Cardiac muscle cell (in vitro differentiated cells and primary cell): ENCODE results near the gene KIAA0930. TPM values are rescaled to one million over a fixed set of nuclear protein-coding genes. Genes with fewer than 3 reads are reported as not detected.

Experiments
- DNase-seq, 2 donors: peaks; one replicate each; pipeline versions ENCODE4 v3.0.0 to v3.0.0-alpha.2; 2010 to 2017; ENCODE audit warnings: low read depth in 1 of 2, low spot score in 1 of 2
- H3K27ac ChIP-seq: fragments of 200-600 bp; sonication (generic); 2 replicates; pipeline ENCODE4 v1.5.1; 2016
- H3K27me3 ChIP-seq: fragments of 200-600 bp; sonication (generic); 2 replicates; pipeline ENCODE4 v1.6.0; 2016; ENCODE audit warnings: control low read depth
- H3K36me3 ChIP-seq: fragments of 200-600 bp; sonication (generic); 2 replicates; pipeline ENCODE4 v1.5.1; 2016; ENCODE audit warnings: control low read depth
- H3K4me1 ChIP-seq: fragments of 200-600 bp; sonication (generic); 2 replicates; pipeline ENCODE4 v1.8.1; 2017; ENCODE audit warnings: low read depth, mild to moderate bottlenecking, mixed run types
- H3K4me3 ChIP-seq: fragments of 200-600 bp; sonication (generic); 2 replicates; pipeline ENCODE4 v1.5.1; 2016; ENCODE audit warnings: mild to moderate bottlenecking
- H3K9me3 ChIP-seq: fragments of 200-600 bp; sonication (generic); 2 replicates; pipeline ENCODE4 v1.5.1; 2017; ENCODE audit warnings: low read depth, mild to moderate bottlenecking, control low read depth
- CTCF ChIP-seq: IDR thresholded peaks from 2 replicates; pipeline ENCODE4 v1.5.1; 2012; ENCODE audit warnings: low read depth, mild to moderate bottlenecking, low read length
- polyA plus RNA-seq: library from polyadenylated mRNA; unstranded; fragments of >200 nt; fragmentation: Nextera tagmentation; extraction: Ambion mirVana; gene quantifications from 2 replicates; pipeline ENCODE4 v1.2.1, GENCODE V29; 2016
- total RNA-seq: library from RNA; depleted of rRNA; stranded (reverse); fragments of >200 nt; gene quantifications from 2 replicates; pipeline ENCODE4 v1.2.3, GENCODE V29; 2016

KIAA0930 gene
- total and polyA plus RNA-seq, 2 experiments from 2014 or later, result 11.8 to 12.7 TPM

- H3K36me3 ChIP-seq, result no peaks in the 10 kb centered on the region
- peaks cover 15% of the 10 kb centered on the region for H3K27me3 ChIP-seq
- peaks cover 5% of the 10 kb centered on the region for H3K4me1 ChIP-seq
- H3K9me3 ChIP-seq, result no peaks in the 10 kb centered on the region
- peak overlapping the region; percentile 40 for H3K4me3 ChIP-seq
- no peak for DNase-seq
- no peak for TF ChIP-seq CTCF
- H3K27ac ChIP-seq, result no peak overlapping the region
These were observed 1.0 kb downstream of the KIAA0930 start for GRCh38 chr22:45239681-45240051.

DNA sequence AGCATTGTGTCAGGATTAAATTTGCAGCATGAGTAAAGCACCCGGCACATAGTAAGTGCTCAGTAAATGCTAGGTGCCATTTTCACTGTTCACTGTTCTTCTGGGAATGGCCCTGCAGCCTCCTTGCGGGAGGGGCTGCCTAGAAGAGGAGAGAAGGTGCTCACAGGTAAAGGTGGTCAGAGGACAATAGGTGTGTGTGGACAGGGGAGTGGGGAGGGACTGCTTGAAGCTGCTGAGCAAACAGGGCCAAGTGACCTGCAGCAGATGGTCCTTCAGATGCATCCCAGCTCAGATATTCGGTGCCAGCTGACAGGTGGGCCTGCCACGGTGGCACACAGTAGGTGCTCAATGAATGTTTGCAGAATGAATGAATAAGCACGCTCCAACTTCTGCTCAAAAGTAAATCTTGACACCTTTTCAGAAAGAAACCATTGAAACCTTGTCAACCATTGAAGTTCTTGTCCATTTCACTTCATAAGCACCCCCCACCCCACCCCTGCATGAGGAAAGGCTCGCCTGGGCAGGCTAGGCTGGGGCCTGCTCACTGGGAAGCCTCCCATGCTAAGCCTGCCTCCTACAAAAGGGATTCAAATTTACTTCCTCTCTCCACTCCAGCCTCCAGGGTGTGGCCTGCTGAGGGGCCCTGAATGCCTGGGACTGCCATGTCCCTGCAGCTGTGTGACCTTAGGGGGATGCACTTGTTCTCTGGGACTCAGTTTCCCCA lies 1.6 kb downstream of the KIAA0930 start:
- no peaks in the 10 kb centered on the region for H3K9me3 ChIP-seq
- TF ChIP-seq CTCF, result no peak
- H3K4me3 ChIP-seq, result no peak overlapping the region
- H3K27me3 ChIP-seq, result peaks cover 15% of the 10 kb centered on the region
- no peaks in the 10 kb centered on the region for H3K36me3 ChIP-seq
- peaks cover 5% of the 10 kb centered on the region for H3K4me1 ChIP-seq
- H3K27ac ChIP-seq, result no peak overlapping the region
- no peak for DNase-seq

DNA sequence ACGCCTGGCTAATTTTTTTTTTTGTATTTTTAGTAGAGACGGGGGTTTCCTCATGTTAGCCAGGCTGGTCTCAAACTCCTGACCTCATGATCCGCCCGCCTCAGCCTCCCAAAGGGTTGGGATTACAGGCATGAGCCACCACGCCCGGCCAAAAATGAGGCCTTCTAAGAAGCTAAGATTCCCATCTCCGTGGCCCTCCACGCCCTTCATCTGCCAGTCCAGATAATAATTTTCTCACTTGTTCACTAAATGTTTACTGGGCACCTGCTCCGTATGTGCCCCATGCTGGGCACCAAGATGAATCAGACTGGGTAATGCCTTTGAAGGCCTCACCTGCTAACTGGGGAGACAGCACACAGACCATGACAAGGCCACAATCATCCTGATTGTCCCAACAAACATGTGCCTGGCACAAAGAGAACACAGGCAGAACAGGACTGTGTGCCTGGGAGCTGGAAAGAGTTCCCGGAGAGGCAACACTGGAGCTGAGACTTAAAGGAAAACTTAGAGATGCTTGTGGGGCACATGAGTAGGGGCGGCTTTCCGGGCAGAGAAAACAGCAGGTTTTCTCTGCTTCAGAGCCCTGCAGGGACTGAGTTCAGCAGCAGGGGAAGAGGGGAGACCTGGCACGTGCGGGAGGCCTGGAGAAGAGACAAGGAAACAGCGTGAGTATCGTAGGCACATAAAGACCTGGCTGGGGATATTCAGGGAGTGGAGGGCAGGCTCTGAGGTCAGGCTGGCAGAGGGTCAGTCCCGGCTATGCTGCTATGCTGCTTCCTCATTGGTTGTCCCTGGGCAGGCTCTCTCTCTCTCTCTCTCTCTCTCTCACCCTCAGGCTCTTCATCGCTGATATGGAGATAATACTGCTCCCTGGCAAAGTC lies 2.4 kb downstream of the KIAA0930 start:
- no peak for DNase-seq
- TF ChIP-seq CTCF, result no peak
- Histone ChIP-seq H3K36me3 (no peaks in the 10 kb centered on the region), H3K27me3 (peaks cover 15% of the 10 kb centered on the region), H3K9me3 (no peaks in the 10 kb centered on the region), H3K4me1 (peaks cover 5% of the 10 kb centered on the region), H3K27ac (no peak overlapping the region), H3K4me3 (no peak overlapping the region)

DNA sequence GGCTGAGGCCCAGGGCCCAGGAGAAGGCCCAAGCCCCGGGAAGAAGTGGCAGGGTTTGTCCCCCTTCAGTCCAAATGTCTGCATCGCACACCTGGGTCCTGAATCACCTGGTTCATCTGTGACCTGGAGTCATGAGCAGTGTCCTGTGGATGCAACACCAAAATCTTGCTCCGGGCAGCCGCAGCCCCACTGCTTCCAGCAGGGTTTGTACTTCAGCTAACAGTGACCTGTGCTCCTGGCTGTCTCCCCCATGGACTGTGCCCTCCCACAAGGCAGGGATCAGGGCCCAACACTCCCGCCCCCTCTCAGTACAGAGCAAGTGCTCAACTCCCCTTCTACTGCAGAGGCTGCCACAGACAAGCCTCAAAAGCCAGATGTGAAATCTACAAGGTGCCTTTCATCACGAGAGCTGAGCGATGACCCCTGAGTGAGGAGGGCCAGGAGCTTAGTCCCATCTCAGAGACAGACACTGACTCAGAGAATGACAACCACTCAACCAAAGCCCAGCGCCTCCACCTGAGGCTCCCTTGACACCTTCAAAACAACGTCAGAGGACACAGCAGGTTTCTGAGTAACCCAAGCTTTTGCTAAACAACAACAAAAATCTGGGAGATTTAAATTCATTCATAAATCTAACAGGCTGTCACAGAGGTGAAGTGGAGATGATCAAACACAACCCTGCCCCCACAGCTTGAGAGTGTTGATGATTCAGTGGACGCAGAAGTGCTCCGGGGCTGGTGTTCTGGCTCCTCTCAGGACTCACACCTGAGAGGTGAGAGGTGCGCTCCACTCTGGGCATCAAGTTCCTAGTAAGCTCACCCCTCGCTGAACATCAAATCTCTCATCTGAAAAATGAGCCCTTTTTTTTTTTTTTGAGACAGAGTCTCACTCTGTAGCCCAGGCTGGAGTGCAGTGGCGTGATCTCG lies 3.4 kb downstream of the KIAA0930 start:
- no peak for DNase-seq
- Histone ChIP-seq H3K4me3 (no peak overlapping the region), H3K27ac (no peak overlapping the region), H3K27me3 (peaks cover 15% of the 10 kb centered on the region), H3K9me3 (no peaks in the 10 kb centered on the region), H3K4me1 (peaks cover 5% of the 10 kb centered on the region), H3K36me3 (no peaks in the 10 kb centered on the region)
- no peak for TF ChIP-seq CTCF

DNA sequence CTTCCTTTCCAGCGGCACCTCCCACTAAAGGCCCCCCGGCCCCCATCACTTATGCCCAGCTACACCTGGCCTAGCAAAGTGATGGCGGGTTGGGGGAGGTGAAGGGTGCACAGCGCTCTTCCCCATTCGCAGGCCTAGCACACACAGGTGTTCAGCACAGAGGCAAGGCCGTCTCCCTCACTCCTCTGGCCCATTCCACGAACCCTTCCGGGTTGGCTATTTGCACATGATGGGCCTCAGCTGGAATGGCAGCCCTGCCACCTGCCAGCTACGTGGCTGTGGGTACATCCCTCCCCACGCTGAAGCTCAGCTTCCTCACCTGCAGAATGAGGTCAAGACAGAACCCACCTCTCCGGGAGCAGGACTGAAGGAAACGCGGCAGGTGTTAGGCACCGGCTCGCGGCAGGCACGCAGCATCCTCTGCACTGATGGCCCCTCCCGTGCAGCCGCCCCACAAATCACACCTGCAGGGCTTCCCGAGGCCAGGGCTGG lies 4.8 kb downstream of the KIAA0930 start:
- Histone ChIP-seq H3K27ac (no peak overlapping the region), H3K4me1 (peaks cover 5% of the 10 kb centered on the region), H3K9me3 (no peaks in the 10 kb centered on the region), H3K27me3 (peaks cover 15% of the 10 kb centered on the region), H3K4me3 (no peak overlapping the region), H3K36me3 (no peaks in the 10 kb centered on the region)
- no peak for TF ChIP-seq CTCF
- no peak for DNase-seq
